GM12874 (cell line): ENCODE data around the gene AGR2.

ENCODE experiments used
- CTCF ChIP-seq: IDR thresholded peaks from 2 replicates; pipeline ENCODE4 v1.5.1; 2011; ENCODE audit warnings: low read depth, mild to moderate bottlenecking, control low read depth, low read length, moderate library complexity; ENCODE audit not compliant: insufficient read depth

AGR2 gene

DNA sequence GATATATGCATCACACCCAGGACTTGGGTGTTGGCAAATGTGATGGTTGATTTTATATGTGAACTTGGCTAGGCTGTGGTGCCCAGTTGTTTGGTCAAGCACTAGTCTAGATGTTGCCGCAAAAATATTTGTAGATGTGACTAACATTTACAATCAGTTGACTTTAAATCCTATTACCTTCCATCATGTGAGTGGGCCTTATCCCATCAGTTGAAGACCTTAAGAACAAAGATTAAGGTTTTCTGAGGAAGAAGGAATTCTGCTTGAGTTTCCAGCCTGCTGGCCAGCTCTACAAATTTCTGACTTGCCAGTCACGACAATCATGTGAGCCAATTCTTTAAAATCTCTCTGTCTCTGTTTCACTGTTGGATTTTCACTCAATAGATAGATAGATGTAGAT lies 30.9 kb downstream of the AGR2 start:
- TF ChIP-seq CTCF = no peak

- no peak for TF ChIP-seq CTCF
Measured at GRCh38 chr7:16773326-16773725, 31.5 kb downstream of the AGR2 start.

- TF ChIP-seq CTCF = no peak
Measured at GRCh38 chr7:16770657-16771329, 34.0 kb downstream of the AGR2 start.

DNA sequence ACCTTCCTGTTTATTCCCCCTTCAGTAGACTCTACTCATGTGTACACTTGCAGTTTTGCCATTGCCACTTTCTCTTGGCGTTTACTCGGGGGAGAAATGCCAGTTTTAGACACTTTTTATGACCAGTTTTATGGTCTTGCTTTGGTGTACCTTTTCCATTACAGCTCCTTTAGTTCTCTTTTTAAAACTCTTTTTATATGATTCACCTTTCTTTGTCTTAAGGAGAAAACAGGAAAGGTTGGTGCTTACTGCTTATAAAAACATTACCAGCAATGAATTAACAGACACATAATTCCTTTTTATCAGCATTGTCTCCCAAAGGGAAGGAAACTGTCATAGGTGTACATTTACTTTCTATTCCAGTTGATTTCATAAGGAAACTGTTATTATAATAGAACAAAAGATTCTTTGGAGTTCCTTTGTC lies 39.4 kb downstream of the AGR2 start:
- no peak for TF ChIP-seq CTCF

GRCh38 chr7:16764942-16765341 lies 39.9 kb downstream of the AGR2 start:
- TF ChIP-seq CTCF = no peak

- TF ChIP-seq CTCF = no peak
Measured at GRCh38 chr7:16762177-16762576, 42.6 kb downstream of the AGR2 start.

GRCh38 chr7:16759840-16760239 lies 45.0 kb downstream of the AGR2 start:
- no peak for TF ChIP-seq CTCF
